GM18909 (cell line): ENCODE results near the gene INHA.
A peak's percentile ranks its signal among the peaks of the same experiment; 100 is the strongest.

Source experiments
- ATAC-seq: cut with Tn5 transposase; IDR thresholded peaks from one replicate; pipeline ENCODE4 v1.9.1; 2021; ENCODE audit warnings: mild to moderate bottlenecking; ENCODE audit not compliant: unreplicated experiment, poor library complexity

The INHA gene, protein sequence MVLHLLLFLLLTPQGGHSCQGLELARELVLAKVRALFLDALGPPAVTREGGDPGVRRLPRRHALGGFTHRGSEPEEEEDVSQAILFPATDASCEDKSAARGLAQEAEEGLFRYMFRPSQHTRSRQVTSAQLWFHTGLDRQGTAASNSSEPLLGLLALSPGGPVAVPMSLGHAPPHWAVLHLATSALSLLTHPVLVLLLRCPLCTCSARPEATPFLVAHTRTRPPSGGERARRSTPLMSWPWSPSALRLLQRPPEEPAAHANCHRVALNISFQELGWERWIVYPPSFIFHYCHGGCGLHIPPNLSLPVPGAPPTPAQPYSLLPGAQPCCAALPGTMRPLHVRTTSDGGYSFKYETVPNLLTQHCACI

DNA sequence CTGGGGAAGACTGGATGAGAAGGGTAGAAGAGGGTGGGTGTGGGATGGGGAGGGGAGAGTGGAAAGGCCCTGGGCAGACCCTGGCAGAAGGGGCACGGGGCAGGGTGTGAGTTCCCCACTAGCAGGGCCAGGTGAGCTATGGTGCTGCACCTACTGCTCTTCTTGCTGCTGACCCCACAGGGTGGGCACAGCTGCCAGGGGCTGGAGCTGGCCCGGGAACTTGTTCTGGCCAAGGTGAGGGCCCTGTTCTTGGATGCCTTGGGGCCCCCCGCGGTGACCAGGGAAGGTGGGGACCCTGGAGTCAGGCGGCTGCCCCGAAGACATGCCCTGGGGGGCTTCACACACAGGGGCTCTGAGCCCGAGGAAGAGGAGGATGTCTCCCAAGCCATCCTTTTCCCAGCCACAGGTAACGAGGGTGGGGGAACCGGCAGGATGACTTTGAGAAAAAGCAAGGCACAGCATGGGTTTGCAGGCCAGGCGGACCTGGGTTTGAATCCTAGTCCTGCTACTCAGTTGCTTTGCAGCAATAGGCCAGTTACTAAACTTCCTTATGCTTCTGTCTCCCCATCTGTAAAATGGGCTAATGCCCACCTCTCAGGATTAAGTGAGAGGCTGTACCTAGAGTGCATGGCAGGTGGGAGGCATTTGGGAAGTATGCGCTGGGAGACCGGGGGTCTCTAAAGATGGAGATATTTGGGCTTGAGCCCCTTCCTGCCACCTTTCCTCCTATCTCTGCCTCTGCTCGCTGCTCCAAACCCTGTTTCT is at the start of gene INHA:
TSS of gene INHA (plus strand) at position 74 of the 765 bp plus-strand sequence. CDS start at position 139, 65 bp downstream.
- ATAC-seq = no peak

DNA sequence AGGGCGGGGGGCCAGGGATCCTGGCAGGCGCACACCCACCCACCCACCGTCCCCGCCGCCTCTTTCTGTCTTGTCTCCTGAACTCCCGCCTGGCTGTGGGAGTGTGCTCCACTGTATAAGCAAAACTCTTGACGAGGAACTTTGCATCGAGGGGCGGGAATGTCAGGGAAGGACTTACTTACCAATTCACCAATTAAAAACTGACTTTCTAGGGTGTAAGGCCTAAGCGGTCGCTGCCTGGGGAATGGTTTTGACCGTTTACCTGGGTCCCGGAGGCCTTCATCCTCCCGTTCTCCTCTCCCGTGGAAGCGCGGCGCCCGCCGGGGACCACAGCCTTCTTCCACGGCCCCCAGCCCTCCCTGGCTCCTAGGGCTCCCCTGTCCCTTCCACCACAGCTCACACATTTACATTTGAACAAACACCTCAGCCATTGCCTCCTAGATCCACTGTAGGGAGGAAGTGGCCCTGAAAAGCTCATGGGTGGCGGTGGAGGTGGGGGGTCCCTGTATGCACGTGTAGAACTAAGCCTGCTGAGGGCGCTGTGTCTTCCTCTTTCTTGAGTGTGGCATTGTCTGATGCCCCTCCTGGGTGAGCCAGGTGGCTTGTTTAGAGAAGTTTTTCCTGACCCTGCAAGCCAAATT is 49.0 kb upstream of the INHA start:
- ATAC-seq = no peak

DNA sequence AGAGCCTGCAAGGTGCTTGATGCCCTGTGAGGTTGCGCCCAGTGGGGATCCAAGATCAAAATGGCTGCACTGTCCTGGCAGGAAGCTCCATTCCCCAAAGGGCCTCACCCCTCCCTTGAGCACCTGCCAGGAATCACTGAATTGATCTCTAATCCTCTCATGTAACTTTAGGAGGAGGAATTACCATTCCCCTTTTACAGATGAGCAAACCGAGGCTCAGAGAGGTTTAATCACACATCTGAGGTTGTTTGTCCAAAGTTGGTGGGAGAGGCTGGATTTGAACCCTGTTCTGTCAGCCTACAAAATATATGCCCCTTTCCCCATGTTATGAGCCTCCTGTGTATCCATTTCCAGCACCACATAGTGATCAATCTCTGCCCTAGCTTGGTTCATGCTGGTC is 47.3 kb upstream of the INHA start:
- ATAC-seq = no peak

DNA sequence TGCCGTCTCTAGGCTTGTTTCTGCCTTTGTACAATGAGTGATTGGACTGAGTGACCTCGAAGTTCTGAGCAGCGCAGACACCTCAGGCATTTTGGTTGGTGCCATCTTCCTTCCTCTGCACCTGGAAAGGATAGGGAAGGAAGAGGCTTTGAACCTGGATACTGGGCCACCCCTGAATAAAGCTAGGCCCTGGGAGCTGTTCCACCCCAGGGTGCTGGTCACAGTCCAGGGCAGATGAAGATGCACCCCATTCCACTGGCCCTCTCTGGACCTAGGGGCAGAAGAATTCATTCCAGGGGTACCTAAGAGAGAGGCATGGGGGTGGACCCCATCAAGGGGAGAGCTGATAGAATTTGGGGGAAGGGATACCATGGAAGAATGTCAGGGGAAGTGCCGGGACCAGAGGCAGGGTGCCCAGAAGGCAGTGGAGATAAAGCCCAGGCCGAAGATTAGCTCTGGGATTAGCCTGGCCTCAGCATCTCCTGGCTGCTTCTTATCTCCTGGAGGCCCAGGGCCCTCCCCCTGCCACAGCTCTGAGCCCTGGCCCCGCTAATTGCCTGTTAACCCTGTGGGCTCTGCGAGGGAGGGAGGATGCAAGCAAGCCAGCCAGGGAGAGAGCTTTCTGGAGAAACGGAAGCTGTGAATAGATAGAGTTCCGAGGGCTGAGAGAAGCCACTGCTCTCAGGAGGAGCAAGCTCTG is 46.4 kb upstream of the INHA start:
- no peak for ATAC-seq

DNA sequence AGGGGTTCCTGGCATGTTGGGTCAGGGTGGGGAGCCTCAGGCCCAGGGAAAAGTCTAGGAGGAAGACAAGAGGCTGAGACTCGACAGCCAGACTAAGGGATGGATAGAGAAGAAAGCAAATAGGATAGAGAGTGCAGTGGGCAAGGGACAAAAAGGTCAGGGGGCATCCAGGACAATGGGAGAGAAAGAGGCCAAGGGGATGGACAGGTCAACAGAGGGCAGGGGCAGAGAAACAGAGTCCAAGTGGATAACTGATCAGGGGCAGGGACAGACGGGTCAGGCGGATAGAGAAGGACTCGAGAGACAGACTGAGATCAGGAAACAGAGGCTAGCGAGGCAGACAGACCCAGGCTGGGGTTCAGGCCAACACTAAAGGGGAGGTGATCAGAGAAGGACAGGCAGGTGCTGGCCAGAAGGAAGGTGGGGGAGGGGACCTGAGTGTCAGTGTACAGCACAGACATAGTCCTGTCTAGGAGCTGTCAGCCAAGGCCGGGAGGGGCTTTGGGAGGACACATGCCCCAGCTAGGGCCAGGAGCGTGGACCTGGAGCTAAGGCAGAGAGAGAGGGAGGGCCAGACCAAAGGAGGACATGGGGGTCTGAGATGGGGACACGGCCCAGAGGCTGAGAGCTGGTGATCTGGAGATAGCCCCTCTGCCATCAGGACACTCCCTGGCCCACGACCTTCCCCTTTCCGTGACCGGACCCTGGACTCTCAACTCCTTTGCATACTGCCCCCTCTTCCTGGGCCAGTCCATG is 45.6 kb upstream of the INHA start:
- ATAC-seq = no peak

DNA sequence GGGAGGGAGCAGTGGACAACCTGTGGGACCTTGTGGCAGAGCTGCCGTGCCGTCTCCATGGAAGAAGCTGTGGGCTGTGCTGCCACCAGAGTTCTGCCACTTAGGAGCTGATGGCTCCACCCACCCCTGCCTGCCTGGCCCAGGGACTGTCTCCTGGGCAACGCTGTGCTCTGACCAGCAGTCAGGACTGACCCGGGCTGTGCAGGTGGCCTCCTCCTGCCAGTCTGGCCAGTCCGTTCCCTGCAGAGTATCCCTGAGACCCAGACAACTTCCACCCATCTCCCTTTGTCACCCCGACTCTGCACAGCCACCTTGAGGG is 45.1 kb upstream of the INHA start:
- ATAC-seq = no peak

DNA sequence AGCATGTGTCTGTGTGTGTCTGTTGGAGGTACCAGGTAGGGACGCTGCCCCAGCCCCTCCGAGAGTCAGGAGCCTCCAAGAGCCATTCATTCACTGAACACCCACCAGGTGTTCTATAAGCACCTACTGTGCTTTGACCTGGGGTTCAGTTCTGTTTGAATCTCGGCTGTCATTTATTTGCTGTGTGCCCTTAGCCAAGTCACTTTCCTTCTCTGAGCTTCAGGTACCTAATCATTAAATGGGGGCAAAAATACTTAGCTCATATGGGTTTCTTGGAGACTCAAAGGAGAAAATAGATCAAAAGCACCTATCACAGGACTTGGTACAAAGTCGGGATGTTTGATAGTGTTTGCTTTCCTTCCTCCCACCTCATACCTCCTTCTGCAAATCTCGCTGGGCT is 44.6 kb upstream of the INHA start:
- no peak for ATAC-seq

DNA sequence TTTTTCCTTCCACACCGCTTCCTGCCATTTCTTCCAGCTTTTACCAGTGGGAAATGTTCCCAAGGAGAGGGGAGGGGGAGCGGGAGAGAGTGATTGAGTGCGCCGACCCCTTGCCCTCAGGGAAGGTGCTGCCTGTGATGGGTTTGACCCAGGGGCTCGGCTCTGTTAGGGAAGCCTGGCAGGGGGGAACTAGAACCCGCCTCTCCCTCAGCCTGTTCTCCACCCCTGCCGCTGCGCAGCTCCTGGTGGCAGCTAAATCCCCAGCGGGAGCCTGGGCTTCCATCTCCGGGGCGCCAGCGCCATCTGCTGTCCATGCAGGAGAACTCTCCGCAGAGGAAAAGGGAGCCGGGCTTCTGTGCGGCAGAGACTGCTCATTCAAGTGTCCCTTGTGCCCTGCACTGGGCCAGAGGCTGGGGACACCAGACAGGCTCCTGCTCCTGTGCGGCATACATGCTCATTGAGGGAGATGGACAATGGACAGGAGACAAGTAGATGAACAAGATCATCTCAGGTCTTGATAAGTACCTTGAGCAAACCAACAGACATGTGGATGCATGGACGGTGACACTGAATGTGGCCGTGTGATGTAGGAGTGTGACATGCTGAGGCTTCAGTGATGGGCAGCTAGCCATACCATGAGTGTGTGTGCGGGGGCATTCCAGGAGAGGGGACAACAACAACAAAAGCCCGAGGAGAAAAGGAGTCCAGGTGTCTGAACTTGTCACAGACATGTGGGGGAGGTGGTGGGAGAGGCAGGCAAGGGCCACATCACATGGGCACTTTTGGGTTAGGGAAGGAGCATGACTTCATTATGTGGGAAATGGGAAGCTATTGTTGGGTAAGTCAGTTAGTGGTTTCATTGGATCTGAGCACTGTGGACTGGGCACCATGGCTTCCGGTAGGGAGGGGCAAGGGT is 41.8 kb upstream of the INHA start:
- peak; percentile 83 for ATAC-seq

DNA sequence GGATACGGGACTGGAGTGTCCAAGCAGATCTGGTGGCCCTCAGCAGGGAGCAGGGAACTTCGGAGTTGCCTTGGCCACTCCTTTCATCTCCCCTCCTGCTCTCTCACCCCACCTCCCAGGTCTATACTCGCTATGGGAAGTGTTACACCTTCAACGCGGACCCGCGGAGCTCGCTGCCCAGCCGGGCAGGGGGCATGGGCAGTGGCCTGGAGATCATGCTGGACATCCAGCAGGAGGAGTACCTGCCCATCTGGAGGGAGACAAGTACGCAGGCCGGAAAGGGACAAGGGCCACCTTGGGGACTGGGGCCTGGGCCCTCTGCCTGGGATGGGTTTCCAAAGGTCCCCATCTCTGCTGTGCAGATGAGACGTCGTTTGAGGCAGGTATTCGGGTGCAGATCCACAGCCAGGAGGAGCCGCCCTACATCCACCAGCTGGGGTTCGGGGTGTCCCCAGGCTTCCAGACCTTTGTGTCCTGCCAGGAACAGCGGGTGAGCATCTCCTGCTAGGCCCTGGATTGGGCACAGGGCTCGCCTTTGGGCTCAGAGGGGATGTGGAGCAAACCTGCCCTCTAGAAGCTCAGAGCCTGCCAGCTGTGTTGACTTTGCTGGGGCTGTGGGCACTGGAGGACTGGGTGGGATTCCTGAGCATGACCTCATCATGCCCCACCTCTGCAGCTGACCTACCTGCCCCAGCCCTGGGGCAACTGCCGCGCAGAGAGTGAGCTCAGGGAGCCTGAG is 40.3 kb upstream of the INHA start:
- ATAC-seq = no peak

DNA sequence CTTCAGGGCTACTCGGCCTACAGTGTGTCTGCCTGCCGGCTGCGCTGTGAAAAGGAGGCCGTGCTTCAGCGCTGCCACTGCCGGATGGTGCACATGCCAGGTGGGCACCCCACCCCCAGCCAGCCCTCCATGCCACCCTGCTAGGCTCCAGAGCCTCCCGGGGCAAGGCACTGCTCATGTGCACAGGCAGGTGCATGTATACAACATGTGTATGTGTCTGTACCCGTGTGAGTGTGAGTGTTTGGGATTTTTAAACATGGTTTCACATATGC is 39.8 kb upstream of the INHA start:
- no peak for ATAC-seq

DNA sequence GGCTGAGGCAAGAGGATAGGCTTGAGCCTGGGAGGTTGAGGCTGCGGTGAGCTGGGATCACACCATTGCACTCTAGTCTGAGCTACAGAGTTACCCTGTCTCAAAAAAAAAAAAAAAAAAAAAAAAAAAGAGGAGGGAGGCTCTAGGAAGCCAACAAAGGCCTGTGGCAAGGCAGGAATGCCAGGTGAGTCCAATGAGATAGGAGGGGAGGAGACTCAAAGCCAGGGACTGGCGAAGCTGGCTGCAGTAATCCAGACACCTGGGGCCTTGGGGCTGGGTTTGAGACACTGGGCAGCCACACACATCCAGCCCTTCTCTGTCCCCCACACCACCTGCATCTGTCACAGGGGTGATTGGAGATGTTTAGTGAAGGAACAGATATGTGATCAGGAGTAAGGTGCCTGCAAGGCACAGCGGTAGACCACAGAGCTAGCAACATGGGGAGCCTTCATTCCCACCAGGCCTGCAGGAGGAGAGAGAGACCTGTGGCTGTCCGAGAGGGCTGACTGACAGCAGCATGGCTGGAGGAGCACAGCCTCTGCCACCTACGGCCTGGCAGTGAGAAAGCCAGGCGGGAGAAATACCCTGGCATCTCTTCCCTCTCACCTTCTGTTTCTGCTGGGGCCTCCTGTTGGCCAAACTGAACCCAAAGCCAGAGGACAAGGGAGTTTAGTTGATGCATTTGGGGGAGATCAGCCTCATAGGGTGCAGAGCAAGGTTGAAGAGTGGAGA is 38.0 kb upstream of the INHA start:
- ATAC-seq = no peak

DNA sequence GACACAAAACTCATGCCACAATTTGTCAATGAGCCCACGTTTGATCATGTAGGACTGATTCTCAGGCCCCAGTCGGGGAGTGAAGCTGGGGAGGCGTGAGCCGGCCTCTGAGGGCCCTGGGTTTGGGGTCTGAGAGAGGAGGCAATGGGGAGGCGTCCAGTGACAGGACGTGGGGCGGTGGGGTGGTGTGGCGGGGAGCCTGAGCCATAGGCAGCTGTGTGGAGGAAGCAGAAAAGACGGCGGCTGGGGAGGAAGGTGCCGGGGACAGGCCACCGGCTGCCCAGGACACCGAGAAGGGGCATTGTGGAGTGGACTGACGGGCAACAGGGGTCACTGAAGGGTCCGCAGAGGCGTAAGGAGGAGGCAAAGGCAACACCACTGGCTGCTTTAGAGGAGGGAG is 35.7 kb upstream of the INHA start:
- ATAC-seq = no peak

DNA sequence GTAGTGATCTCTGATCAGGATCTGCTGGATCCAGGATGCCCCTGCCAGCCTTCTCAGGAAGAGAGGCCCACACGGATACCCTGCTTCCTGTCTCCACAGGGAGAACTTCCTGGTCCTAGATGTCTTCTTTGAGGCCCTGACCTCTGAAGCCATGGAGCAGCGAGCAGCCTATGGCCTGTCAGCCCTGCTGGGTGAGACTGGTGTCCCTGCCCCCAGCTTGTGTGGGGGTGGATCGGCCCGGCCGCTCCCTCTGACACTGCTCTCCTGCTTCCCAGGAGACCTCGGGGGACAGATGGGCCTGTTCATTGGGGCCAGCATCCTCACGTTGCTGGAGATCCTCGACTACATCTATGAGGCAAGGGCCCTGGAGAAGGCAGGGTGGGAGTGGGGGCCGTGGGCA is 35.1 kb upstream of the INHA start:
- no peak for ATAC-seq

DNA sequence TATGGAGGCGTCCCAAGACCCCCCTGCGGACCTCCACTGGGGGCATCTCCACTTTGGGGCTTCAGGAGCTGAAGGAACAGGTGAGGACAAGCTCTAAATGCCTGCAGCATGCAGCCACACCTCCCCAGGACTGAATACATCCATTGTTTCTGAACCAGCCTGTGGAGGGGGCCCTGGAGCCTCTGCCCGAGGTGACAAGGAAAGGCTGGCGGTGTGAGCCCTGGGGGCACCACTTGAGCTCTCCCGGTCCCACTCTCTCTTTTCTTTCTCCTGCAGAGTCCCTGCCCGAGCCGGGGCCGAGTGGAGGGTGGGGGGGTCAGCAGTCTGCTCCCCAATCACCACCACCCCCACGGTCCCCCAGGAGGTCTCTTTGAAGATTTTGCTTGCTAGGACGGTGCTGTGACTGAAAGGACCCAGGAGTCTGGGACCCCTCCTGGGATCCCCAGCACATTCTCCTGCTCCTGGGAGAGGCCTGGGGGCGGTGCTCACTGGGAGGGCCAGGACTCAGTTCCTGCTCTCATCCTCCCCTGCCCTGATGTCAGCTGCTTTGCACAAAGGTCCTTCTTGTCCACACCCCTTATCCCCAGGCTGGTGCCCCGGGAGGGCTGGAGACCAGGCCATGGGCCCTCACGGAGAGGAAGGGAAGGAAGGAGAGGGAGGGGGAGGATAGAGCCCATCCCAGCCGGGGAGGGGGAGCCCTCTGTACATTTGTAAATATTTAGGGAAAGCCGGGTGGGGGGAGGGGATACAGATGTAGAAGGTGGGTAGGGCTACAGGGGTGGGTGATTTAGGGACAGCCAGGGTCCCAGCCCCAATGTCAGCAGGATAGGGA is 34.2 kb upstream of the INHA start:
- no peak for ATAC-seq

DNA sequence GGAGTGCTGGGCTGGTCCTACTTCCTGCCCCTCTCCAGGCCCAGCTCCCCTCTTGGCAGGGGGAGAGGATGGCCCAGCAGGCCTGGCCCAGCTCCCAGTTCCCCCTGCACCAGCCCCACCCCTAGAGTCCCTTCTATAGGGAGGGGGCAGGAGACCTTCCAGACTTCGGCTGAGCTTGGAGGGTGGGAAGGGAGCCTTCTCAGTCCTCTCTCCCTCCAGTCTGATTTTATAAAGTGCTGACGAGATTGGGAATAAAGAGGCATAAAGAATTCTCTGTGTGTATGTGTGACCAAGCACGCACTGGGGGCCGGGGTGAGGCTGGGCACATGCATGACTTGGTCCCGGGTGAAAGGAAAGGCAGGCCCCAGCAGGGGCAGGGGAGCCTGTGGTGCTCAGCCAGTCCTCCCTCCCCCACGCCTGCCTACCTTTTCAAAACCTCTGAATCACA is 33.6 kb upstream of the INHA start:
- ATAC-seq = no peak

DNA sequence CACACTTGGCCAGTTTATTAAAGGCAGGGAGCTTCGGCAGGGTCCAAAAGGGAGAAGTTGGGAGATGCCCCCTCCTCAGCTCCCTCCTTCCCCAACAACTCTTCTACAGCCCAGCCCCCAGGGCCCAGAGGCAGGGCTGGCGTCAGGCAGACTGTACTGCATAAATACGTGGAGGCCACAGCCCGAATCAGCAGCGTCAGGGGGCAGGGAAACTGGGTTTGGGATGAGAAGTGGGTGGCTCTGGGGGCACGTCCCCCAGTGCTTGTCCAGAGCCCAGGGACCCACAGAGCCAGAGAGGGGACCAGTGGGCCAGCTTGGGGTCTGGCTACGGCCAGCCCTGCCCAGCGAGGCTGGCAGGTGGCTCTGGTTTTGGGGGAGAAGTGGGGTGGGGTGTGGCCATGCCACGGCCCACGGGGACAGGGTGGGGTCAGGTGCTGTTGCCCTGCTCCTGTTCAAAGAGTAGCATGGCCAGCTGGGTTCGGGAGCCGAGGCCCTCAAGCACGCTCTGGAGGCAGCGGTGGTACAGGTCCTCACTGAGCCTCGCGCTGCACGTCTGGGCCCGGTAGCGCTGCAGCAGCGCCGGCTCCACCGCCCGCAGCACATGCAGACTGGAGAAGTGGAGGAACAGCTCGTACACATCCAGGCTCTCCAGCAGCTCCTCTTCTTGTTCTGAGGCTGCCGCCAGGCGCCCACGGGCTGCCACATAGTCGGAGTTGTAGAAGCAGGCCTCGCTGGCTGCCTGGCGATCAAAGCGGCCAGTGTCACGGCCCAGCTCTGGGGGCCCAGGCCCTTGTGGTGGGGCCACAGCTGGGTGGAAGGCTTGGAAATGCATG is 32.9 kb upstream of the INHA start:
- ATAC-seq = no peak
